Psoas muscle (tissue), 8 donors: ENCODE data around the gene IGSF9B. TPM values are rescaled to one million over a fixed set of nuclear protein-coding genes. Genes with fewer than 3 reads are reported as not detected.

Source experiments
- ATAC-seq, 4 donors: fragments of 200-7000 bp; cut with Tn5 transposase; one replicate each; pipeline ENCODE4 v1.9.1; 2020; ENCODE audit warnings: moderate library complexity in 3 of 4, mild to moderate bottlenecking in 2 of 4
- DNase-seq, 2 donors: peaks; one replicate each; pipeline ENCODE4 v3.0.0-alpha.2; 2020
- H3K27ac ChIP-seq: fragments of 200-600 bp; one replicate; pipeline ENCODE4 v1.8.0; 2022
- H3K27me3 ChIP-seq, 3 donors: fragments of 200-600 bp in 1 of 3; one replicate each; pipeline versions ENCODE4 v1.6.1 to v1.8.0; 2013 to 2022; ENCODE audit warnings: low read length in 2 of 3, mild to moderate bottlenecking in 2 of 3, moderate library complexity in 1 of 3; ENCODE audit not compliant: insufficient read depth in 3 of 3
- H3K36me3 ChIP-seq, 2 donors: fragments of 200-600 bp in 1 of 2; one replicate each; pipeline versions ENCODE4 v1.6.1 to v1.8.0; 2013 to 2022; ENCODE audit warnings: low read depth in 1 of 2, mild to moderate bottlenecking in 1 of 2, moderate library complexity in 1 of 2; ENCODE audit not compliant: insufficient read depth in 1 of 2
- H3K4me1 ChIP-seq: fragments of 200-600 bp; one replicate; pipeline ENCODE4 v1.8.0; 2022
- H3K4me3 ChIP-seq: fragments of 200-600 bp; one replicate; pipeline ENCODE4 v1.8.0; 2022; ENCODE audit warnings: mild to moderate bottlenecking
- H3K9me3 ChIP-seq: fragments of 200-600 bp; one replicate; pipeline ENCODE4 v1.8.0; 2022
- WGBS, 3 donors: extraction: QIAGEN DNeasy Blood & Tissue Kit; methylation state at CpG; one replicate each; pipeline versions ENCODE4 v1.1.6 to v1.1.7; 2013; 5-methylcytosine and 5-hydroxymethylcytosine counted together
- intact Hi-C, 2 donors: fragments of 100-400 bp; cut with DNase I; formaldehyde crosslinking; loops; one replicate each; pipeline versions ENCODE4 v1.11.0 to v1.14.2; 2022
- polyA plus RNA-seq, 3 donors: library from polyadenylated mRNA; stranded (reverse); fragments of 200-250 nt; gene quantifications; one replicate each; pipeline ENCODE4 v1.2.3, GENCODE V29; 2013
- total RNA-seq, 4 donors: library from RNA; stranded (reverse); fragmentation: NEBNext Ultra II Directional in 2 of 4; extraction: Animal tissue kit (Norgen Biotek cat#: 25700) in 2 of 4; gene quantifications; one replicate each; pipeline versions ENCODE4 v1.2.1 to v1.2.4, GENCODE V29; 2021 to 2023
- TF ChIP-seq, protein P1 (sequence below): fragments of 200-600 bp; IDR thresholded peaks from one replicate; pipeline ENCODE4 v1.8.0; 2022; ENCODE audit warnings: antibody characterized with exemption
- donor health status: healthy with polysubstance abuse.
- donor health status: DM: no; HTN: no; CAD: no; lungs with moderate emphysema.
- donor health status: Bipolar disorder and iron deficiency.
- donor health status: healthy.
- donor health status: DM: yes; HTN: yes; CAD: no.
- donor health status: DM: no; HTN: no; CAD: no.
- donor health status: DM: no; HTN: no; CAD: no.
- donor health status: DM: yes; HTN: yes; CAD: no.

IGSF9B gene
- total and polyA plus RNA-seq, 7 donors = 0.56 to 3.4 (median 0.87) TPM

DNA sequence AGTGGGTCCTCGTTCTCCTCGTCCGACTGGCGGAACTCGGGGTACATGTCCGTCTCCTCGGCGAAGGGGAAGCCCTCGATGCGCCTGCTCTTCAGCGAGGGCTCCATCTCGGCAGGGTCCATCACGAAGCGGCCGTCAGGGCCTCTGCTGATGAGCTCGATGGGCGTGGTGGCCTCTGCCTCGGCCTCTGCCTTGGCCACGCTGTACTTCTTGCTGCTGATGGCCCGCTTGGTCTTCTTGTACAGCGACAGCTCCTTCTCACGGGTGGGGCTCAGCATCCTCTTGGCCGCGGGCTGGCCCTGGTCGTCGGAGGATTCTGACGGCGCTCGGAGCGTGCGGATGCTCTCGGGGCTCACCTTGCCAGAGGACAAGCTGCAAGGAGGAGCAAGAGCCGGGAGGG, 35.7 kb downstream of the IGSF9B start:
- no peaks in the 10 kb centered on the region for H3K27me3 ChIP-seq
- no peak overlapping the region for H3K4me3 ChIP-seq
- intact Hi-C loops = no loop called here
- no peak for DNase-seq
- no peaks in the 10 kb centered on the region for H3K9me3 ChIP-seq
- H3K4me1 ChIP-seq = no peaks in the 10 kb centered on the region
- peaks cover 0 to 16% of the 10 kb centered on the region in 2 donors for H3K36me3 ChIP-seq
- no peak for ATAC-seq
- H3K27ac ChIP-seq = no peak overlapping the region
- 94 to 95% (median 95%) methylated on average over 28 to 33 of the region's 33 CpGs for WGBS, 3 donors
- TF ChIP-seq, protein P1, sequence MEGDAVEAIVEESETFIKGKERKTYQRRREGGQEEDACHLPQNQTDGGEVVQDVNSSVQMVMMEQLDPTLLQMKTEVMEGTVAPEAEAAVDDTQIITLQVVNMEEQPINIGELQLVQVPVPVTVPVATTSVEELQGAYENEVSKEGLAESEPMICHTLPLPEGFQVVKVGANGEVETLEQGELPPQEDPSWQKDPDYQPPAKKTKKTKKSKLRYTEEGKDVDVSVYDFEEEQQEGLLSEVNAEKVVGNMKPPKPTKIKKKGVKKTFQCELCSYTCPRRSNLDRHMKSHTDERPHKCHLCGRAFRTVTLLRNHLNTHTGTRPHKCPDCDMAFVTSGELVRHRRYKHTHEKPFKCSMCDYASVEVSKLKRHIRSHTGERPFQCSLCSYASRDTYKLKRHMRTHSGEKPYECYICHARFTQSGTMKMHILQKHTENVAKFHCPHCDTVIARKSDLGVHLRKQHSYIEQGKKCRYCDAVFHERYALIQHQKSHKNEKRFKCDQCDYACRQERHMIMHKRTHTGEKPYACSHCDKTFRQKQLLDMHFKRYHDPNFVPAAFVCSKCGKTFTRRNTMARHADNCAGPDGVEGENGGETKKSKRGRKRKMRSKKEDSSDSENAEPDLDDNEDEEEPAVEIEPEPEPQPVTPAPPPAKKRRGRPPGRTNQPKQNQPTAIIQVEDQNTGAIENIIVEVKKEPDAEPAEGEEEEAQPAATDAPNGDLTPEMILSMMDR = no peak

DNA sequence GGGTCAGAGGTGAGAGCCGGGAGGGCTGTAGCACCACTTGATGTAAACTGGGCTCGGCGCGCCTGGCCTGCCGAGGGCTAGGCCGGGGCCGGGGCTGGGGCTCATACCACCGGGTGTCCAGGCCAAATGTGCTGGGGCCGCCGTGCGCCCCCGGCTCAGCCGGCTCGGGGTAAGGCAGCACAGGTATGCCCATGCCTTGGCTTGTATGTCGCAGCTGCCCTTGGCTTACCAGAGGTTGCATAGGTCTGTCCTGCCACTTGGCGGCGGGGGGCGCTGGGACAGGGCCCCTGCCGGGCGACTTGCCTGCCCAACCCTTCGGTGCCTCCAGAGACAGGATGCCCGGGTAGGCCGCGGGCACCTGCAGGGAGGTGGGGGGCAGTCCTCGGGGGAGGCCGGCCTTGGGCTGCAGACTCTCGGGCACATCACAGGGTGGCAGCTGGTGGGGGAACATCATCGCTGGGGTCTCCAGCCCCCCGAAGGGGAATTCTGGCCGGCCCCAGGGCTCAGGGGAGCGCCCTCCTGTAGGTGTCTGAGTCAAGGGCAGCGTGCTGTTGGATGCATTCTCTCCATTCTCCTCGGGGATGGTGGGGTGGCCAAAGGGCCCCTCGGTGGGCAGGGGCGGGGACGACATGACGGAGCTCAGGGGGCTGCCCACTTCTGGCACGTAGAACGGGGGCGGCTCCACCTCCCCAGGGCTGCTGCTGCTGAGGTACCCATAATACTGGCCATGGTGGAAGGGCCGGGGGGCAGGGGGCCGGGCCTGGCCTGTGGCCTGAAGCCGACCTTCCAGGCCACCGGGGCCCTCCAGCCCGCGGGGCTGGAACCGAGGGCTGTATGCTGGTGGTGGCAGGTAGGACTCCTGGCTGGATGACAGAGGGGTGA, 36.4 kb downstream of the IGSF9B start:
- 91 to 92% (median 91%) methylated on average over 37 to 47 of the region's 47 CpGs for WGBS, 3 donors
- peak in 1 of 2 donors; percentile 39 for DNase-seq
- no peak overlapping the region for H3K27ac ChIP-seq
- H3K36me3 ChIP-seq = peaks cover 0 to 13% of the 10 kb centered on the region in 2 donors
- H3K4me3 ChIP-seq = no peak overlapping the region
- no peaks in the 10 kb centered on the region for H3K9me3 ChIP-seq
- intact Hi-C loops = no loop called here
- ATAC-seq = no peak
- no peaks in the 10 kb centered on the region for H3K27me3 ChIP-seq
- no peaks in the 10 kb centered on the region for H3K4me1 ChIP-seq
- TF ChIP-seq, protein P1 = no peak

DNA sequence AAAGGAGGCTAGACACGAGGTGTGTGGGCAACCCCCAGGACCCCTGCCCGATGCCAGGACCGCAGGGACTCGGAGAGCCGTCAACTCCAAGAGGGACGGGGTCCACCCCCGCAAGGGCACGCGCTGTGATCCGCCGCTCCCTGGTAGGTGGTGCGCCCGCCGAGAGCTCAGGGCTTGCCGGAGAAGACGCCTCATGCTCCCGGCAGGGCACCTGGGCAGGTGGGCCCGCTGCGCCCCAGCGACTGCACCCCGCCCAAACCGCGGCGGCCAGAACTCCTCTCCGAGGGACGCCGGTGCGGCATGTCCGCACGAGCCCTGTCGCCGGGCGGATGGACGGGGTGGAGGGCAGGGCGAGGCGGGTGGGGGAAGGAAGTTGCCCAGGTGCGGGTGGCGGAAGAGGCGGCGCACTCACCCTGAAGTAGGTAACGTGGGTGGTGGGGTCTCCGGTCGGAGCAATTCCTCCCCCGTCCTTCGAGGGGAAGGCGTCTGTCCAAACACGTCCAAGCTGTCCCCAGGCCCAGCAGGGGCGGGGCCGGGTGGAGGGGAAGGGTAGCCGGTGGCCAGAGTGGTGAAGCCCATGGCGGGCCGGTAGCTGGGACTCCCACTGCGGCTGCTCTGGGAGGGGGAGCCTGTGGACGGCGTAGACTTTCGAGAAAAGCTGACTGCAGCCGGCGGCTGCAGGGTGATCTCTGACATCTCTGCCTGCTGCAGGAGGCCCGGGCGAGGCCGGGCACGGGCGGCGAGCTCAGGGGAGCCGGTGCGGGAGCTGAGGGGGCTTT, 37.2 kb downstream of the IGSF9B start:
- ATAC-seq (no peak), DNase-seq (peak in 1 of 2 donors; percentile 32)
- H3K4me3 ChIP-seq = no peak overlapping the region
- TF ChIP-seq, protein P1 = no peak
- no peaks in the 10 kb centered on the region for H3K4me1 ChIP-seq
- intact Hi-C loops = no loop called here
- H3K27me3 ChIP-seq = no peaks in the 10 kb centered on the region
- no peaks in the 10 kb centered on the region for H3K9me3 ChIP-seq
- peaks cover 0 to 8% of the 10 kb centered on the region in 2 donors for H3K36me3 ChIP-seq
- no peak overlapping the region for H3K27ac ChIP-seq
- WGBS, 3 donors = 67 to 81% (median 73%) methylated on average over 63 to 66 of the region's 66 CpGs

DNA sequence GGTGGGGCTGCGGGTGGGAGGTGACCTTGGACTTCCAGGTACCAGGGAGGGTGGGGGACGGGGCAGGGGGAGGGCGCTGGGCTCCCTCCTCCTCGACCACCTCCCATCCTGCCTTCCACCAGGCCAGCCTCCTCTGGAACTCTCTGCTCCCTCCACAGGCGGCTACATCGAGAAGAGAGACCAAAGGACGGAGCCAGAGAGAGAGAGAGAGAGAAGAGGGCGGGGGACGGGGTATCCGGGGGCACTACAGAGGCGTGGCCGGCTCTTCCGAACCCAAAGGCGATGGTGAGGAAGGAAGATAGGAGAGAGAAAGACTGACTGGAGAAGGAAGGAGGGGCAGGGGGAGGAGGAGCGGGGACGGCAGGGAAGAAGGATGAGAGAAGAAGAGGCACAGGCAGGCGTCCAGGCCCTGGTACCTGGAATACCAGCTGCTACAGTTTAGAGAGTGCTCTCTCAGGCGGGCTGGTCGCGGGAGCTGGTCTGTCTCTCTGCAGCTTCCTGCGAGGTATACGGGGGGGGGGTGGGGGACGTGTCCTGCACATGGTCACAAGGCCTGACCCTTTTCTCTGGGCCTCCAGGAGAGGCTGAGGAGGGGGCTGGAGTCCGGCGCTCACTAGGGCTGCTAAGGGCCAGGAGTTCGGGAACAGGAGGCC, 38.0 kb downstream of the IGSF9B start:
- peaks cover 0 to 8% of the 10 kb centered on the region in 2 donors for H3K36me3 ChIP-seq
- WGBS, 3 donors = 22 to 42% (median 40%) methylated on average over 21 to 26 of the region's 26 CpGs
- no peak overlapping the region for H3K27ac ChIP-seq
- H3K27me3 ChIP-seq = no peaks in the 10 kb centered on the region
- TF ChIP-seq, protein P1 = no peak
- intact Hi-C loops = no loop called here
- no peak overlapping the region for H3K4me3 ChIP-seq
- no peaks in the 10 kb centered on the region for H3K4me1 ChIP-seq
- no peaks in the 10 kb centered on the region for H3K9me3 ChIP-seq
- DNase-seq (peak in 1 of 2 donors; percentile 20), ATAC-seq (no peak)
